HG02623 (cell line): ENCODE measurements around the gene LCE2B.

ENCODE experiments used
- ATAC-seq: cut with Tn5 transposase; IDR thresholded peaks from one replicate; pipeline ENCODE4 v1.9.1; 2021; ENCODE audit warnings: moderate library complexity; ENCODE audit not compliant: unreplicated experiment

Gene LCE2B

GRCh38 chr1:152728986-152729385 is 43.1 kb downstream of the LCE2B start:
- ATAC-seq = no peak

GRCh38 chr1:152735648-152736047 is 49.7 kb downstream of the LCE2B start:
- no peak for ATAC-seq
